HepG2 (cell line): Measurements from ENCODE around the gene TMC8. TPM values are rescaled to one million over a fixed set of nuclear protein-coding genes. Genes with fewer than 3 reads are reported as not detected.

Experiments used
- ATF7 ChIP-seq, 2 experiments: fragments of 450-650 bp in 1 of 2; sonication (generic) in 1 of 2; formaldehyde crosslinking in 1 of 2; IDR thresholded peaks; 2 replicates each; pipeline versions ENCODE4 v1.4.0 to v1.6.1; 2016 to 2020; ENCODE audit warnings: antibody characterized with exemption in 1 of 2, mild to moderate bottlenecking in 1 of 2, missing genetic modification reagents in 1 of 2
- CBX1 ChIP-seq: IDR thresholded peaks from one replicate; pipeline ENCODE4 v1.6.1; 2016; ENCODE audit warnings: antibody characterized with exemption, low read depth
- DMAP1 ChIP-seq: IDR thresholded peaks from 2 replicates; pipeline ENCODE4 v1.6.1; 2016
- HOXA3 ChIP-seq: sonication (generic); formaldehyde crosslinking; IDR thresholded peaks from 2 replicates; pipeline ENCODE4 v1.5.0; 2020; ENCODE audit warnings: missing genetic modification reagents
- RELA ChIP-seq: sonication (generic); formaldehyde crosslinking; IDR thresholded peaks from 2 replicates; pipeline ENCODE4 v1.4.0; 2020; ENCODE audit warnings: missing genetic modification reagents
- SOX6 ChIP-seq, 2 experiments: fragments of 450-650 bp in 1 of 2; sonication (generic) in 1 of 2; formaldehyde crosslinking in 1 of 2; IDR thresholded peaks; 2 replicates each; pipeline versions ENCODE4 v1.4.0 to v1.6.1; 2017 to 2020; ENCODE audit warnings: antibody characterized with exemption in 1 of 2, mild to moderate bottlenecking in 1 of 2, missing genetic modification reagents in 1 of 2
- TAF1 ChIP-seq: sonication (generic); formaldehyde crosslinking; IDR thresholded peaks from 2 replicates; pipeline ENCODE4 v1.4.0; 2020; ENCODE audit warnings: missing genetic modification reagents
- ZNF460 ChIP-seq: sonication (generic); formaldehyde crosslinking; IDR thresholded peaks from 2 replicates; pipeline ENCODE4 v1.5.1; 2020; ENCODE audit warnings: missing genetic modification reagents, mild to moderate bottlenecking, borderline replicate concordance
- ZNF530 ChIP-seq: sonication (generic); formaldehyde crosslinking; IDR thresholded peaks from 2 replicates; pipeline ENCODE4 v1.5.0; 2020; ENCODE audit warnings: low read depth, mild to moderate bottlenecking, missing genetic modification reagents
- ZNF556 ChIP-seq: sonication (generic); formaldehyde crosslinking; IDR thresholded peaks from 2 replicates; pipeline ENCODE4 v1.4.0; 2020; ENCODE audit warnings: mild to moderate bottlenecking, missing genetic modification reagents, borderline replicate concordance
- polyA plus RNA-seq, 8 experiments: library from polyadenylated mRNA; depleted of rRNA in 3 of 8; stranded (reverse) in 7 of 8; unstranded in 1 of 8; fragments of >200 nt; fragmentation: Illumina TruSeq in 4 of 8; extraction: Trizol in 4 of 8; gene quantifications; 2 replicates each; pipeline versions ENCODE4 v1.2.1 to v1.2.3, GENCODE V29; 2011 to 2016; ENCODE audit warnings: low read depth in 4 of 8, missing spikeins in 1 of 8, mixed read lengths in 1 of 8; ENCODE audit not compliant: insufficient read depth in 1 of 8
- total RNA-seq, 5 experiments: library from RNA; depleted of rRNA; stranded (reverse); fragments of >200 nt; fragmentation: Illumina TruSeq; extraction: Trizol; gene quantifications; 2 replicates each; pipeline ENCODE4 v1.2.3, GENCODE V29; 2016; ENCODE audit warnings: low read depth in 1 of 5
- TF ChIP-seq, protein P1 (sequence below): sonication (generic); formaldehyde crosslinking; IDR thresholded peaks from 2 replicates; pipeline ENCODE4 v1.4.0; 2020; ENCODE audit warnings: mild to moderate bottlenecking, missing genetic modification reagents, borderline replicate concordance
- TF ChIP-seq, protein P2 (sequence below): IDR thresholded peaks from 2 replicates; pipeline ENCODE4 v1.6.1; 2016; ENCODE audit warnings: low read depth, borderline replicate concordance
- TF ChIP-seq, protein P3 (sequence below): sonication (generic); formaldehyde crosslinking; IDR thresholded peaks from 2 replicates; pipeline ENCODE4 v1.8.1; 2022; ENCODE audit warnings: mild to moderate bottlenecking, missing genetic modification reagents
- TF ChIP-seq, protein P4 (sequence below): sonication (generic); formaldehyde crosslinking; IDR thresholded peaks from 2 replicates; pipeline ENCODE4 v1.9.0; 2021; ENCODE audit warnings: mild to moderate bottlenecking, missing genetic modification reagents

TMC8 gene
- total and polyA plus RNA-seq, 2 of the 13 experiments (the other 11 are each of a cell fraction or from before 2014, with no cell fraction given), result 0.53 to 7.8 TPM

DNA sequence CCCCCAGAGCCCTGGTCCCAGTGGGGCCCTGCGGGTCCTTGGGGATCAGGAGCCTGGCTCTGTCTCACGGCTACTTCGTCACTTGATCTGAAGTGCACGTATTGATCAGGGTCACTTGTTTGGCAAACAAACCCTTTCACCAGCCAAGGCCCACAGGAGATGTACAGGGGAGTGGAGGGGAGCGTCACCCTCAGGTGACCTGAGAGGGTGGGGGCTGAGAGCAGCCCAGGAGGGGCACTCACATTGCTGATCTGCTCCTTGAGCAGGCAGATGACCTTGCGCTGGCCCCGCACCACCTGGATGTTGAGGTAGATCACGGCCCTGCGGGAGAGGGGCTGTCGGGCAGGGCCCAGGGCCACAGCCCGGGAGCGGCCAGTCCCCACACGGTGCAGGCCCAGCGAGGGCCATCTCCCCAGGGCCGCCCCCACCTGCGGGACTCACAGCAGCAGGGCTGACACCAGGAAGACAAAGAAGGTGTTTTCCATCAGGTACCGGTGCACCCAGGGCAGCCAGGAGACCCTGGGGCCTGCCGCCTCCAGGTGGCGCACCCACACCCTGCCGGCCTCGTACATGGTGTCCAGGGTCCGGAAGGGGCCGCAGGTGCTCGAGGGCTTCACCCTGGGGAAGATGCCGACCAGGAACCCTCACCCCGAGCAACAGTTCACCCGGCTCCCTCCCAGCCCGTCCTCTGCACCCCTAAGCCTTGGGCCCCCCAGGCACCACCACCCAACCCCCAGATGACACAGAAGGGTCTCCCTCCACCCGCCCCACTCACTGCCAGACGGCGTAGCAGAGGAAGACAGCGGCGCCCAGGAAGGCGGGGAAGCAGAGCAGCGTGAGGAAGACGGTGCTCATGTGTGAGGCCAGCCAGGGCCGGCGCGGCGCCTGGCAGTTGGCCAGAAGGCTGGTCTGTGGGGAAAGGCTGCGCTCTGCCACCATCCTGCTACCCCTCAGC lies 13.3 kb upstream of the TMC8 start (continued):
- TF ChIP-seq, protein P1, sequence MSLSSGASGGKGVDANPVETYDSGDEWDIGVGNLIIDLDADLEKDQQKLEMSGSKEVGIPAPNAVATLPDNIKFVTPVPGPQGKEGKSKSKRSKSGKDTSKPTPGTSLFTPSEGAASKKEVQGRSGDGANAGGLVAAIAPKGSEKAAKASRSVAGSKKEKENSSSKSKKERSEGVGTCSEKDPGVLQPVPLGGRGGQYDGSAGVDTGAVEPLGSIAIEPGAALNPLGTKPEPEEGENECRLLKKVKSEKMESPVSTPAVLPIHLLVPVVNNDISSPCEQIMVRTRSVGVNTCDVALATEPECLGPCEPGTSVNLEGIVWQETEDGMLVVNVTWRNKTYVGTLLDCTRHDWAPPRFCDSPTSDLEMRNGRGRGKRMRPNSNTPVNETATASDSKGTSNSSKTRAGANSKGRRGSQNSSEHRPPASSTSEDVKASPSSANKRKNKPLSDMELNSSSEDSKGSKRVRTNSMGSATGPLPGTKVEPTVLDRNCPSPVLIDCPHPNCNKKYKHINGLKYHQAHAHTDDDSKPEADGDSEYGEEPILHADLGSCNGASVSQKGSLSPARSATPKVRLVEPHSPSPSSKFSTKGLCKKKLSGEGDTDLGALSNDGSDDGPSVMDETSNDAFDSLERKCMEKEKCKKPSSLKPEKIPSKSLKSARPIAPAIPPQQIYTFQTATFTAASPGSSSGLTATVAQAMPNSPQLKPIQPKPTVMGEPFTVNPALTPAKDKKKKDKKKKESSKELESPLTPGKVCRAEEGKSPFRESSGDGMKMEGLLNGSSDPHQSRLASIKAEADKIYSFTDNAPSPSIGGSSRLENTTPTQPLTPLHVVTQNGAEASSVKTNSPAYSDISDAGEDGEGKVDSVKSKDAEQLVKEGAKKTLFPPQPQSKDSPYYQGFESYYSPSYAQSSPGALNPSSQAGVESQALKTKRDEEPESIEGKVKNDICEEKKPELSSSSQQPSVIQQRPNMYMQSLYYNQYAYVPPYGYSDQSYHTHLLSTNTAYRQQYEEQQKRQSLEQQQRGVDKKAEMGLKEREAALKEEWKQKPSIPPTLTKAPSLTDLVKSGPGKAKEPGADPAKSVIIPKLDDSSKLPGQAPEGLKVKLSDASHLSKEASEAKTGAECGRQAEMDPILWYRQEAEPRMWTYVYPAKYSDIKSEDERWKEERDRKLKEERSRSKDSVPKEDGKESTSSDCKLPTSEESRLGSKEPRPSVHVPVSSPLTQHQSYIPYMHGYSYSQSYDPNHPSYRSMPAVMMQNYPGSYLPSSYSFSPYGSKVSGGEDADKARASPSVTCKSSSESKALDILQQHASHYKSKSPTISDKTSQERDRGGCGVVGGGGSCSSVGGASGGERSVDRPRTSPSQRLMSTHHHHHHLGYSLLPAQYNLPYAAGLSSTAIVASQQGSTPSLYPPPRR, result no peak
- no peak for TF ChIP-seq ATF7 (IDR thresholded peaks at IDR 0.05)
- no peak for TF ChIP-seq ATF7 (CRISPR knock-in tag; IDR thresholded peaks at IDR 0.05)
- no peak for TF ChIP-seq SOX6 (IDR thresholded peaks at IDR 0.05)
- TF ChIP-seq SOX6 (CRISPR knock-in tag; IDR thresholded peaks at IDR 0.05), result peak; percentile 48
- TF ChIP-seq ZNF556 (CRISPR knock-in tag), result peak; percentile 76; the same call in 1 of the 2 replicates
- TF ChIP-seq RELA (CRISPR knock-in tag), result no peak
- TF ChIP-seq TAF1 (CRISPR knock-in tag), result no peak
- TF ChIP-seq, protein P2, sequence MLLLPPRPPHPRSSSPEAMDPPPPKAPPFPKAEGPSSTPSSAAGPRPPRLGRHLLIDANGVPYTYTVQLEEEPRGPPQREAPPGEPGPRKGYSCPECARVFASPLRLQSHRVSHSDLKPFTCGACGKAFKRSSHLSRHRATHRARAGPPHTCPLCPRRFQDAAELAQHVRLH, result peak; percentile 1; the same call in 1 of the 2 replicates
- TF ChIP-seq, protein P3, sequence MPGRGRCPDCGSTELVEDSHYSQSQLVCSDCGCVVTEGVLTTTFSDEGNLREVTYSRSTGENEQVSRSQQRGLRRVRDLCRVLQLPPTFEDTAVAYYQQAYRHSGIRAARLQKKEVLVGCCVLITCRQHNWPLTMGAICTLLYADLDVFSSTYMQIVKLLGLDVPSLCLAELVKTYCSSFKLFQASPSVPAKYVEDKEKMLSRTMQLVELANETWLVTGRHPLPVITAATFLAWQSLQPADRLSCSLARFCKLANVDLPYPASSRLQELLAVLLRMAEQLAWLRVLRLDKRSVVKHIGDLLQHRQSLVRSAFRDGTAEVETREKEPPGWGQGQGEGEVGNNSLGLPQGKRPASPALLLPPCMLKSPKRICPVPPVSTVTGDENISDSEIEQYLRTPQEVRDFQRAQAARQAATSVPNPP (CRISPR knock-in tag), result no peak
- TF ChIP-seq HOXA3 (CRISPR knock-in tag), result peak; percentile 58; the same call in 1 of the 2 replicates
- TF ChIP-seq ZNF460 (CRISPR knock-in tag), result no peak
- TF ChIP-seq CBX1, result no peak
- no peak for TF ChIP-seq DMAP1 (CRISPR knock-in tag)
- no peak for TF ChIP-seq ZNF530
- TF ChIP-seq, protein P4, sequence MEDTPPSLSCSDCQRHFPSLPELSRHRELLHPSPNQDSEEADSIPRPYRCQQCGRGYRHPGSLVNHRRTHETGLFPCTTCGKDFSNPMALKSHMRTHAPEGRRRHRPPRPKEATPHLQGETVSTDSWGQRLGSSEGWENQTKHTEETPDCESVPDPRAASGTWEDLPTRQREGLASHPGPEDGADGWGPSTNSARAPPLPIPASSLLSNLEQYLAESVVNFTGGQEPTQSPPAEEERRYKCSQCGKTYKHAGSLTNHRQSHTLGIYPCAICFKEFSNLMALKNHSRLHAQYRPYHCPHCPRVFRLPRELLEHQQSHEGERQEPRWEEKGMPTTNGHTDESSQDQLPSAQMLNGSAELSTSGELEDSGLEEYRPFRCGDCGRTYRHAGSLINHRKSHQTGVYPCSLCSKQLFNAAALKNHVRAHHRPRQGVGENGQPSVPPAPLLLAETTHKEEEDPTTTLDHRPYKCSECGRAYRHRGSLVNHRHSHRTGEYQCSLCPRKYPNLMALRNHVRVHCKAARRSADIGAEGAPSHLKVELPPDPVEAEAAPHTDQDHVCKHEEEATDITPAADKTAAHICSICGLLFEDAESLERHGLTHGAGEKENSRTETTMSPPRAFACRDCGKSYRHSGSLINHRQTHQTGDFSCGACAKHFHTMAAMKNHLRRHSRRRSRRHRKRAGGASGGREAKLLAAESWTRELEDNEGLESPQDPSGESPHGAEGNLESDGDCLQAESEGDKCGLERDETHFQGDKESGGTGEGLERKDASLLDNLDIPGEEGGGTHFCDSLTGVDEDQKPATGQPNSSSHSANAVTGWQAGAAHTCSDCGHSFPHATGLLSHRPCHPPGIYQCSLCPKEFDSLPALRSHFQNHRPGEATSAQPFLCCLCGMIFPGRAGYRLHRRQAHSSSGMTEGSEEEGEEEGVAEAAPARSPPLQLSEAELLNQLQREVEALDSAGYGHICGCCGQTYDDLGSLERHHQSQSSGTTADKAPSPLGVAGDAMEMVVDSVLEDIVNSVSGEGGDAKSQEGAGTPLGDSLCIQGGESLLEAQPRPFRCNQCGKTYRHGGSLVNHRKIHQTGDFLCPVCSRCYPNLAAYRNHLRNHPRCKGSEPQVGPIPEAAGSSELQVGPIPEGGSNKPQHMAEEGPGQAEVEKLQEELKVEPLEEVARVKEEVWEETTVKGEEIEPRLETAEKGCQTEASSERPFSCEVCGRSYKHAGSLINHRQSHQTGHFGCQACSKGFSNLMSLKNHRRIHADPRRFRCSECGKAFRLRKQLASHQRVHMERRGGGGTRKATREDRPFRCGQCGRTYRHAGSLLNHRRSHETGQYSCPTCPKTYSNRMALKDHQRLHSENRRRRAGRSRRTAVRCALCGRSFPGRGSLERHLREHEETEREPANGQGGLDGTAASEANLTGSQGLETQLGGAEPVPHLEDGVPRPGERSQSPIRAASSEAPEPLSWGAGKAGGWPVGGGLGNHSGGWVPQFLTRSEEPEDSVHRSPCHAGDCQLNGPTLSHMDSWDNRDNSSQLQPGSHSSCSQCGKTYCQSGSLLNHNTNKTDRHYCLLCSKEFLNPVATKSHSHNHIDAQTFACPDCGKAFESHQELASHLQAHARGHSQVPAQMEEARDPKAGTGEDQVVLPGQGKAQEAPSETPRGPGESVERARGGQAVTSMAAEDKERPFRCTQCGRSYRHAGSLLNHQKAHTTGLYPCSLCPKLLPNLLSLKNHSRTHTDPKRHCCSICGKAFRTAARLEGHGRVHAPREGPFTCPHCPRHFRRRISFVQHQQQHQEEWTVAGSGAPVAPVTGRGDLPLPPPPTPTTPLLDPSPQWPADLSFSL, result no peak
